Duodenal mucosa (tissue), 2 donors: ENCODE results near the gene BCL6.
A peak's percentile ranks its signal among the peaks of the same experiment; 100 is the strongest.

ENCODE experiments used
- H3K27ac ChIP-seq: one replicate; pipeline ENCODE4 v1.7.0; 2013; ENCODE audit warnings: low read depth, low read length
- H3K27me3 ChIP-seq, 2 donors: one replicate each; pipeline ENCODE4 v1.7.0; 2013; ENCODE audit warnings: low read length in 2 of 2, control low read depth in 1 of 2; ENCODE audit not compliant: insufficient read depth in 2 of 2, control insufficient read depth in 1 of 2
- H3K36me3 ChIP-seq, 2 donors: one replicate each; pipeline ENCODE4 v1.7.0; 2013; ENCODE audit warnings: low read length in 2 of 2, control low read depth in 1 of 2; ENCODE audit not compliant: insufficient read depth in 2 of 2, control insufficient read depth in 1 of 2
- H3K4me1 ChIP-seq, 2 donors: one replicate each; pipeline ENCODE4 v1.7.0; 2013; ENCODE audit warnings: low read length in 2 of 2, control low read depth in 1 of 2; ENCODE audit not compliant: insufficient read depth in 2 of 2, control insufficient read depth in 1 of 2
- H3K4me3 ChIP-seq, 2 donors: one replicate each; pipeline ENCODE4 v1.7.0; 2013; ENCODE audit warnings: low read length in 2 of 2, low read depth in 1 of 2
- H3K9ac ChIP-seq, 2 donors: one replicate each; pipeline ENCODE4 v1.7.0; 2013; ENCODE audit warnings: low read length in 2 of 2, low read depth in 1 of 2
- H3K9me3 ChIP-seq, 2 donors: one replicate each; pipeline ENCODE4 v1.7.0; 2013; ENCODE audit warnings: low read length in 2 of 2, control low read depth in 1 of 2; ENCODE audit not compliant: control insufficient read depth in 1 of 2

Gene BCL6

GRCh38 chr3:187738331-187739093, 6.8 kb downstream of the BCL6 start:
- Histone ChIP-seq H3K27me3 (no peaks in the 10 kb centered on the region), H3K9ac (peak overlapping the region; percentile 75 to 90)

GRCh38 chr3:187738071-187738330, 7.3 kb downstream of the BCL6 start:
- Histone ChIP-seq H3K27me3 (no peaks in the 10 kb centered on the region), H3K4me3 (peak overlapping the region; percentile 91 to 93), H3K27ac (peak overlapping the region; percentile 85), H3K4me1 (peaks cover 16 to 46% of the 10 kb centered on the region in 2 donors), H3K9me3 (no peaks in the 10 kb centered on the region), H3K36me3 (peaks cover 0 to 8% of the 10 kb centered on the region in 2 donors), H3K9ac (peak overlapping the region; percentile 75 to 90)

More at GRCh38 chr3:187738331-187739093, 6.8 kb downstream of the BCL6 start:
- H3K27ac ChIP-seq: peak overlapping the region; percentile 85
- H3K4me1 ChIP-seq: peaks cover 16 to 46% of the 10 kb centered on the region in 2 donors
- H3K9me3 ChIP-seq: no peaks in the 10 kb centered on the region
- H3K36me3 ChIP-seq: peaks cover 0 to 3% of the 10 kb centered on the region in 2 donors
- H3K4me3 ChIP-seq: peak overlapping the region; percentile 91 to 93

DNA sequence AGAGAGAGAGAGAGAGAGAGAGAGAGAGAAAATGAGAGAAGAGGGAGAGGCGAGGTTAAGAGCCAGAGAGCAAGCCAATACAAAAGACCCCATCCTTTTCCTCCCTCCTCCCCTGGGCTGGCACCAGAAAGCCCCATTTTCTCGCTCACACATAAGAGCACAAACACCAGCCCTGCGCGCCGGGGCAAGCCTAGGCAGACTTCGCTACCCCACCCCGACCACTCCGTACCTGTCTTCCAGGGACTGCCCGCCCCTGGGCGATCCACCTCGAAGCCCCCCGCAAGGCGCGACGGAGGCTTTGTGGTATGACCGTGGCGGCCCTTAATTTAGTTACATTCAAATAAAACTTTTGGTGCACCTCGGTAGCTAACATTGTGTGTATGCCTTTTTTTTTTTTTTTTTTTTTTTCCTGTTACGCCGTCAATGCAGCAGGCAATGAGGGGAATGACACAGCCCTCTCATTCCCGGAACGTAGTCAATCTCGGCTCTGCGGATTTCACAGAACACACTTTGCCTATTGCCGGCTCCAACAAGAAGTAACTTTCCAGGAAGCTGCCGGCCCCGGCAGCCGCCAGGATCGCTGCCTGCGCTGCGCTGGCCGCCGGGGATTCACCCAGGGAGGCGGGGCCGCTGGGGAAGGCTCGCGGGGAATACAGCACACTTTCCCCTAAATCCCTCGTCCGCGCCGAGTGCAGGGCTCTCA, 7.7 kb downstream of the BCL6 start:
- Histone ChIP-seq H3K36me3 (peaks cover 0 to 11% of the 10 kb centered on the region in 2 donors), H3K4me1 (peaks cover 12 to 46% of the 10 kb centered on the region in 2 donors), H3K9me3 (no peaks in the 10 kb centered on the region), H3K4me3 (peak overlapping the region; percentile 91 to 93), H3K27ac (peak overlapping the region; percentile 85), H3K9ac (peak overlapping the region; percentile 75 to 90), H3K27me3 (no peaks in the 10 kb centered on the region)

GRCh38 chr3:187737006-187737367, 8.3 kb downstream of the BCL6 start:
- H3K4me1 ChIP-seq: peaks cover 7 to 42% of the 10 kb centered on the region in 2 donors

GRCh38 chr3:187736418-187736871, 8.8 kb downstream of the BCL6 start:
- no peaks in the 10 kb centered on the region for H3K9me3 ChIP-seq
- H3K27ac ChIP-seq: no peak overlapping the region
- H3K36me3 ChIP-seq: peaks cover 5 to 20% of the 10 kb centered on the region in 2 donors
- no peak overlapping the region for H3K9ac ChIP-seq
- H3K4me1 ChIP-seq: peaks cover 7 to 37% of the 10 kb centered on the region in 2 donors
- H3K27me3 ChIP-seq: no peaks in the 10 kb centered on the region
- H3K4me3 ChIP-seq: no peak overlapping the region

More at GRCh38 chr3:187737006-187737367, 8.3 kb downstream of the BCL6 start:
- Histone ChIP-seq H3K36me3 (peaks cover 0 to 15% of the 10 kb centered on the region in 2 donors), H3K27ac (no peak overlapping the region), H3K9ac (peak overlapping the region in 1 of 2 donors; percentile 75), H3K4me3 (peak overlapping the region; percentile 91 to 93), H3K27me3 (no peaks in the 10 kb centered on the region), H3K9me3 (no peaks in the 10 kb centered on the region)

- H3K36me3 ChIP-seq: peaks cover 11 to 26% of the 10 kb centered on the region in 2 donors
- no peak overlapping the region for H3K4me3 ChIP-seq
- H3K27me3 ChIP-seq: no peaks in the 10 kb centered on the region
- H3K27ac ChIP-seq: no peak overlapping the region
- H3K9me3 ChIP-seq: no peaks in the 10 kb centered on the region
- H3K9ac ChIP-seq: no peak overlapping the region
- peaks cover 7 to 32% of the 10 kb centered on the region in 2 donors for H3K4me1 ChIP-seq
Measured at GRCh38 chr3:187735837-187736236, 9.4 kb downstream of the BCL6 start.

DNA sequence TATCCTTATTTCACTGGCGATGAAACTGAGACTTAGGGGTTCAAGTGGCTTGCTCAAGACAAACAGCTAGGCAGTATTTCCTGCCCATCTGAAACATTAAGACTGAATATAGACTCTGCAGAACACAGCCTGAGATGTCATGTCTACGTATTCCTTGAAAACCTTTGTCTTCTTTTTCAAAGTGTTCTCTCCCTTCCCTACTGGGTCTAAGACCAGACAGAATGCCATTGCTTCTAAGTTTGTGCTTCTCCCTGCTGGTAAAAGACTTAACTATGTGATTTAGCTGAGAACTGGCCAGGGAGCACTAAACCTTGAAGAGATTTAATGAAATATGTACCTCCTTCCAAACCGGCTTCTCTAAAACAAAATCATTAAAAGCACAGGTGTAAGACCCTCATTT, 9.9 kb downstream of the BCL6 start:
- H3K27me3 ChIP-seq: no peaks in the 10 kb centered on the region
- no peak overlapping the region for H3K4me3 ChIP-seq
- peaks cover 16 to 31% of the 10 kb centered on the region in 2 donors for H3K36me3 ChIP-seq

GRCh38 chr3:187734841-187735240, 10.4 kb downstream of the BCL6 start:
- Histone ChIP-seq H3K27ac (no peak overlapping the region), H3K27me3 (no peaks in the 10 kb centered on the region), H3K4me3 (no peak overlapping the region), H3K36me3 (peaks cover 17 to 36% of the 10 kb centered on the region in 2 donors), H3K4me1 (peaks cover 0 to 22% of the 10 kb centered on the region in 2 donors), H3K9me3 (no peaks in the 10 kb centered on the region), H3K9ac (no peak overlapping the region)

More for the DNA sequence above, 9.9 kb downstream of the BCL6 start:
- H3K27ac ChIP-seq: no peak overlapping the region
- no peaks in the 10 kb centered on the region for H3K9me3 ChIP-seq
- peaks cover 4 to 27% of the 10 kb centered on the region in 2 donors for H3K4me1 ChIP-seq
- no peak overlapping the region for H3K9ac ChIP-seq

- Histone ChIP-seq H3K4me3 (no peak overlapping the region), H3K9ac (no peak overlapping the region), H3K27me3 (no peaks in the 10 kb centered on the region), H3K4me1 (peaks cover 0 to 13% of the 10 kb centered on the region in 2 donors), H3K9me3 (no peaks in the 10 kb centered on the region), H3K36me3 (peaks cover 28 to 50% of the 10 kb centered on the region in 2 donors), H3K27ac (no peak overlapping the region)
Measured at GRCh38 chr3:187733371-187733770, 11.9 kb downstream of the BCL6 start.

DNA sequence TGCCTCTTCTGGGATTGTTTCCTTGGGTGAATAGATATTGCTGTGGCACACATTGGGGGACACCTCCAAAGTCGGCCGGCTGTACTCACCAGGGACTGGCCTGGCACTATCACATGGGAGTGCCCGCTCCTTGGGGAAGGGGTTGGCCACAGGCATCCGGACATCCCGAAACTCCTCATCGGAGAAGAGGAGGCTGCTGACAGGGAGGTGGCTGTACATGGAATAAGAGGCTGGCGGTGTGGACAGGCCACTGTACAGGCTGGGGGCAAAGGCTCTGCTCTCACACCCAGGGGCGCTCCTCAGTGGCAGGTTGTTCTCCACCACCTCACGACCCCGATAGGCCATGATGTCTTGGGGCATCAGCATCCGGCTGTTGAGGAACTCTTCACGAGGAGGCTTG, 15.7 kb downstream of the BCL6 start:
- no peaks in the 10 kb centered on the region for H3K4me1 ChIP-seq
- no peaks in the 10 kb centered on the region for H3K27me3 ChIP-seq
- H3K9ac ChIP-seq: no peak overlapping the region
- H3K4me3 ChIP-seq: no peak overlapping the region
- H3K27ac ChIP-seq: no peak overlapping the region
- H3K9me3 ChIP-seq: no peaks in the 10 kb centered on the region
- H3K36me3 ChIP-seq: peaks cover 39 to 86% of the 10 kb centered on the region in 2 donors
